ENCODE results near the gene DDR2.

DDR2 gene

DNA sequence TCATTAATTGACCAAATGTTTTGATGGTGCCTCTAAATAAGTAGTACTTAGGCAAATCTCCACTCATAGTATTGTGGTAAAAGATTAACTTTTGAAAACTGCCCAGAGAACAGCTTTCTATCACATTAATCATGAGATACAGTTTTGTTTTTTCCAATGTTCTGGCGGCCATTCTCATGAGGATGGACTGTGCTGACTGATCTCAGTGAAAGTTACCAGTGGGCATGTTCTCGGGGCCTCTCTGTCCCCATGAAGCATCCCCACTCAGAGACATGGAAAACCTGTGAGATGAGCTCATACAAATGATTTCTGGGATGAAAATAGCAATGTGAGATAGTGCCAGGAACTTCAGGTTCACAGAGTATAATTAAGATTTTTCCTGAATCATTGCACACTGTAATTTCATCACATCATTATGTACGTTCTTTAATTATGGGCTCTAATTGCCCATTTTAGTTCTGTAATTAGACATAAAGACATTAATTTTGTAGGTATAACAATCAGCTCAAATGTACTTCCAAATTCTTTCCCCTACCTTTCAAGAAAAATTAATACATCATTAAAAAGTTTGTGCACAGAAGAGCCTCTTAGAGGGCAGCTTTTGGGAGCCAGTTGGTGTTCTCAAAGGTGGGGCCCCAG lies 40.5 kb downstream of the DDR2 start:
- Histone ChIP-seq H3K27me3 (ENCODE audit: insufficient read depth, low read depth) (no peaks in the 10 kb centered on the region), H3K9ac (no peak overlapping the region), H3K4me2 (no peak overlapping the region), H3K4me1 (ENCODE audit: low read depth, poor library complexity, severe bottlenecking) (peaks cover 4% of the 10 kb centered on the region), H3K36me3 (ENCODE audit: insufficient read depth) (no peaks in the 10 kb centered on the region), H2AFZ (ENCODE audit: low read depth) (no peak overlapping the region), H3K79me2 (ENCODE audit: insufficient read depth, low read depth) (no peaks in the 10 kb centered on the region), H3K27ac (no peak overlapping the region), H3K4me3 (IDR thresholded peaks at IDR 0.05; ENCODE audit: insufficient read depth, low read depth, low read length) (no peak overlapping the region), H4K20me1 (ENCODE audit: insufficient read depth) (no peaks in the 10 kb centered on the region)
- TF ChIP-seq, protein P1, sequence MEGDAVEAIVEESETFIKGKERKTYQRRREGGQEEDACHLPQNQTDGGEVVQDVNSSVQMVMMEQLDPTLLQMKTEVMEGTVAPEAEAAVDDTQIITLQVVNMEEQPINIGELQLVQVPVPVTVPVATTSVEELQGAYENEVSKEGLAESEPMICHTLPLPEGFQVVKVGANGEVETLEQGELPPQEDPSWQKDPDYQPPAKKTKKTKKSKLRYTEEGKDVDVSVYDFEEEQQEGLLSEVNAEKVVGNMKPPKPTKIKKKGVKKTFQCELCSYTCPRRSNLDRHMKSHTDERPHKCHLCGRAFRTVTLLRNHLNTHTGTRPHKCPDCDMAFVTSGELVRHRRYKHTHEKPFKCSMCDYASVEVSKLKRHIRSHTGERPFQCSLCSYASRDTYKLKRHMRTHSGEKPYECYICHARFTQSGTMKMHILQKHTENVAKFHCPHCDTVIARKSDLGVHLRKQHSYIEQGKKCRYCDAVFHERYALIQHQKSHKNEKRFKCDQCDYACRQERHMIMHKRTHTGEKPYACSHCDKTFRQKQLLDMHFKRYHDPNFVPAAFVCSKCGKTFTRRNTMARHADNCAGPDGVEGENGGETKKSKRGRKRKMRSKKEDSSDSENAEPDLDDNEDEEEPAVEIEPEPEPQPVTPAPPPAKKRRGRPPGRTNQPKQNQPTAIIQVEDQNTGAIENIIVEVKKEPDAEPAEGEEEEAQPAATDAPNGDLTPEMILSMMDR (conservative IDR thresholded peaks at IDR 0.05; ENCODE audit: low read depth, low read length): no peak

DNA sequence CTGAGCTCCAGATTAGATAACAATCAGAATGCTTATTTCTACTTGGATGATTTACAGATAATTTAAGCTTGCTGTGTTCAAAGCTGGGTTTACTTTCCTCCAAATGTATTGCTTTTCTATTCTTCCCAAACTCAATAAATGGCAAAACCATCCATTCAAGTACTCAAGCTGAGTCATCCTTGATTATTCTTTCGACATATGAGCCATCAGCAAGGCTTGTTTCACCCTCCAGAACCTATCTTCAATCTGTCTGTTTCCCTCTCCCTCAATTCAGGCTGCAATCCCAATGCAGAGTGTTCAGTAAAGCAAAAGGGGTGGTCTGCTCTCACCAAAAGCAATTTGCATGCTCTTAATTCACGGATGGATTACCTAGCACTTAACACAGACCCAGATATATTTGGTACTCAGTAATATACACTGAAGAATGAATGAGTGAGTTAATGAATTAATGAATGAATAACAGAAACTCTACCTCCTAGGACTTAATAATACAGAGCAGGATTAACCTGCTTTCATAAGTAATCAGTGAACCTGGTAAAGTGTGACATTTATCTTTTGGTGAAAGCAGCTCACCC lies 41.9 kb downstream of the DDR2 start:
- no peak overlapping the region for H3K4me3 ChIP-seq (IDR thresholded peaks at IDR 0.05; ENCODE audit: insufficient read depth, low read depth, low read length)
- peaks cover 10% of the 10 kb centered on the region for H3K4me1 ChIP-seq (ENCODE audit: low read depth, poor library complexity, severe bottlenecking)
- H3K27me3 ChIP-seq (ENCODE audit: insufficient read depth, low read depth): no peaks in the 10 kb centered on the region
- H3K79me2 ChIP-seq (ENCODE audit: insufficient read depth, low read depth): no peaks in the 10 kb centered on the region
- no peak overlapping the region for H2AFZ ChIP-seq (ENCODE audit: low read depth)
- no peak overlapping the region for H3K27ac ChIP-seq
- no peaks in the 10 kb centered on the region for H4K20me1 ChIP-seq (ENCODE audit: insufficient read depth)
- TF ChIP-seq, protein P1 (conservative IDR thresholded peaks at IDR 0.05; ENCODE audit: low read depth, low read length): no peak
- no peak overlapping the region for H3K9ac ChIP-seq
- no peak overlapping the region for H3K4me2 ChIP-seq
- H3K36me3 ChIP-seq (ENCODE audit: insufficient read depth): no peaks in the 10 kb centered on the region

DNA sequence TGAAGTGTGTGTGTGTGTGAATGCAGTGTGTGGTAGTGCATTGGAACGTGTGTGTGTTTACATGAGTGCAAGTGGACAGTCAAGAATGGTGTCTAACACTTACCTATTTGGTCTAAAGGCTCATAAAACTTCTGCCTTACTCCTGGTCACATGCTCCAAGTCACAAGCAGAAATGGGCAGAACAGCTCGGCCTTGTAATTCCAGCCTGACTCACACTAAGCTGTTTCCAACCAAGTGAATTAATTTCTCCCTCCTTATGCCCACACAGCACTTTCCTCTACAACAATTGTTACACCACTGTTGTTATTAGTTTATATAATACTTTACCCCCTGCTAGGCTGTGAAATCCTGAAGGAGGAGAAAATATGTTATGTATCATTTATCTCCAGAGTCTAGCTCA lies 43.8 kb downstream of the DDR2 start:
- H3K4me3 ChIP-seq (IDR thresholded peaks at IDR 0.05; ENCODE audit: insufficient read depth, low read depth, low read length): no peak overlapping the region
- H4K20me1 ChIP-seq (ENCODE audit: insufficient read depth): no peaks in the 10 kb centered on the region
- no peak overlapping the region for H3K4me2 ChIP-seq
- H3K9ac ChIP-seq: no peak overlapping the region
- no peaks in the 10 kb centered on the region for H3K27me3 ChIP-seq (ENCODE audit: insufficient read depth, low read depth)
- H3K36me3 ChIP-seq (ENCODE audit: insufficient read depth): no peaks in the 10 kb centered on the region
- peaks cover 10% of the 10 kb centered on the region for H3K4me1 ChIP-seq (ENCODE audit: low read depth, poor library complexity, severe bottlenecking)
- H3K79me2 ChIP-seq (ENCODE audit: insufficient read depth, low read depth): no peaks in the 10 kb centered on the region
- H3K27ac ChIP-seq: no peak overlapping the region
- no peak overlapping the region for H2AFZ ChIP-seq (ENCODE audit: low read depth)
- TF ChIP-seq, protein P1 (conservative IDR thresholded peaks at IDR 0.05; ENCODE audit: low read depth, low read length): no peak

DNA sequence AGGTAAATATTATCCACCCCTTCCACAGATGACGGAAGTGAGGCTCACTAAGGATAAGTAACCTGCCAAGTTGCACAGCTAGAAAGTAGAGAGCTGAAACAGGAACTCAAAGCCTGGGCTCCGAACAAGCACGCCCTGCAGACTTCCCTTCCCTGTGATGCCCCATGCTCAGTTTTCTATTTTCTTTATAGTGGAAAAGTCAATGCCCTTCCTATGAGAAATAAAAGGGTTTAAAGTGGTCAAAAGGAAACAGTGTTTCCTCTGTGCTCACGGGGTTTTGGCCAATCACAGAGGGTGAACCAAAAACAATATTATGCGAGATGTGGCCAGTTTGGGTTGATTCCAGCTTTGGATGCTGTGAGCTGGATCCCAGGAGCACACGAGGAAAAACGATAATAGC lies 44.5 kb downstream of the DDR2 start:
- Histone ChIP-seq H3K36me3 (ENCODE audit: insufficient read depth) (no peaks in the 10 kb centered on the region), H3K4me2 (no peak overlapping the region), H2AFZ (ENCODE audit: low read depth) (no peak overlapping the region), H3K4me1 (ENCODE audit: low read depth, poor library complexity, severe bottlenecking) (peaks cover 10% of the 10 kb centered on the region), H3K27me3 (ENCODE audit: insufficient read depth, low read depth) (no peaks in the 10 kb centered on the region), H3K9ac (no peak overlapping the region), H4K20me1 (ENCODE audit: insufficient read depth) (no peaks in the 10 kb centered on the region), H3K4me3 (IDR thresholded peaks at IDR 0.05; ENCODE audit: insufficient read depth, low read depth, low read length) (no peak overlapping the region), H3K27ac (no peak overlapping the region), H3K79me2 (ENCODE audit: insufficient read depth, low read depth) (no peaks in the 10 kb centered on the region)
- TF ChIP-seq, protein P1 (conservative IDR thresholded peaks at IDR 0.05; ENCODE audit: low read depth, low read length): no peak

Data from KMS-11 (cell line).